ENCODE data around the gene SAE1.
A peak's percentile ranks its signal among the peaks of the same experiment; 100 is the strongest.
"Not testable (repeated sequence)": the region's sequence is repeated elsewhere in the genome, so short reads cannot be mapped to it uniquely, and the experiment has no call there.

Gene SAE1

DNA sequence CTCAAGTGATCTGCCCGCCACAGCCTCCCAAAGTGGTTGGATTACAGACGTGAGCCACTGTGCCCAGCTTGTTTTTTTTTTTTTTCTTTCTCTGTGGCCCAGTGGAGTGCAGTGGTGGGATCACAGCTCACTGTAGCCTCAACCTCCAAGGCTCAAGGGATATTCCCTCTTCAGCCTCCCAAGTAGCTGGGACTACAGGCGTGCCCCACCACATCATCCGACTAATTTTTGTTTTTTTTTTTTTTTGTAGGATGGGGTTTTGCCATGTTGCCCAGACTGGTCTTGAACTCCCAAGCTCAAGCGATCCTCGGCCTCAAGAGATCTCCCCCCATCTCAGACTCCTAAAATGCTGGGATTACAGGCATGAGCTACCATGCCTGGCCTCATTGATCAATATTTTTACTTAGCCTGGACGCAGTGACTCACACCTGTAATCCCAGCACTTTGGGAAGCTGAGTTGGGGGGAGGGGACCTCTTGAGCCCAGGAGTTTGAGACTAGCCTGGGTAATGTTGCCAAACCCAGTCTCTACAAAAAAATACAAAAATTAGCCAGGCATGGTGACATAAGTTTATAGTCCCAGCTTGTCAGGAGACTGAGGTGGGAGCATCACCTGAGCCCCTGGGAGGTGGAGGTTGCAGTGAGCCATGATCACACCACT, 1.7 kb downstream of the SAE1 start:
- DNase-seq = no peak

DNA sequence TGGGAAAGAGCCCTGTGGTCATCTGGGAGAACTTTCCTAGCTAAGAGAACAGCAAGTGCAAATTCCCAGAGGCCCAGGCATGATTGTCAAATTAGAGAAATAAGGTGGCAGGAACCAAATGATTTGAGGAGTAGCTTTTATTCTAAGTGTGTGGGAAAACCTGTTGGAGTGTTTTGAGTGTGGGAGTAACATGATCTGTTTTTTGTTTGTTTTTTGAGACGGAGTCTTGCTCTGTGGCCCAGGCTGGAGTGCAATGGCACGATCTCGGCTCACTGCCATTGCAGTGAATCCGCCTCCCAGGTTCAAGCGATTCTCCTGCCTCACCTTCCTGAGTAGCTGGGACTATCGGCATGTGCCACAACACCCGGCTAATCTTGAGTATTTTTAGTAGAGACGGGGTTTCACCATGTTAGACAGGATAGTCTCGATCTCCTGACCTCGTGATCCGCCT, 2.4 kb downstream of the SAE1 start:
- no peak for DNase-seq

DNA sequence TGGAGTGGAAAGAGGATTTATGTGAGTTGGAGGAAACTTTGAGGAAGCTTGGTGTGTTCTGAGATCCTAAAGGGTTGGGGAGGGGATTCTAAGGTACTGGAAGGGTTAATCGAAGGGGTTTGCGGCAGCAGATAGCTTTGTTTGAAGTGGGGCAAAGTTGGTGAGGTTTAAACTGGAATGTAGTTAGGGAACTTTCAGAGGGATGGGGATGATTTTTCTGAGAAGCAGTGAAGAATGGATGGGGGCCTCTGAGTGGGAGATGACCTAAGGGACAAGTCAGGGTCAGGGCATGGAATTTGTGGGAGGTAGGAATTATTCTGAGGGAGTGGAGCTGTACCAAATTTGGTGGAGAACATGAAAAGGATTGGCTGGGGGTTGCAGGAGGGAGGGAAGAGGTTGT, 3.9 kb downstream of the SAE1 start:
- DNase-seq = no peak

DNA sequence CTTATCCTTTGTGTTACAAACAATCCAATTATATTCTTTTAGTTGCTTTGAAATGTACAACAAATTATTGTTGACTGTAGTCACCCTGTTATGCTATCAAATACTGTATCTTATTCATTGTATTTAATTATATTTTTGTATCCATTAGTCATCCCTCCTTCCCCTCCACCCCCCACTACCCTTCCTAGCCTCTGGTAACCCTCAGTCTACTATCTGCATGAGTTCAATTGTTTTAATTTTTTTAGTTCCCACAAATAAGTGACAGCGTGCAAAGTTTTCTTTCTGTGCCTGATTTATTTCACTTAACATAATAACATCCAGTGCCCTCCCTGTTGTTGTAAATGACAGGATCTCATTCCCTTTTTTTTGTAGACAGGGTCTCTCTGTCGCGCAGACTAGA, 4.5 kb downstream of the SAE1 start:
- DNase-seq = no peak

DNA sequence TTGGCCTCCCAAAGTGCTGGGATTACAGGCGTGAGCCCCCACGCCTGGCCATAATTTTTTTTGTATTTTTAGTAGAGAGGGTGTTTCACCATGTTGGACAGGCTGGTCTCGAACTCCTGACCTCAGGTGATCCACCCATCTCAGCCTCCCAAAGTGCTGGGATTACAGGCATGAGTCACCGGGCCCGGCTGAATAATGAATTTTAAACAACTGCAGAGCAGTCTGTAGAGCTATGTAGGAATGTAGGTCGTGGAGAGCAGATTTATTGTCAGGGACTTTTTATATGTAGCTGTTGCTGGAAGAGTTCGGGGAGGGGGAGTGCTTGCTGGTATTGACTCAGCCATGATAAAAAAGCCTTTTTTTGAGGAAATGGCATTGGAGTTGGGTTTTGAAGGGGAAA, 10.6 kb downstream of the SAE1 start:
- not testable (repeated sequence) for DNase-seq

DNA sequence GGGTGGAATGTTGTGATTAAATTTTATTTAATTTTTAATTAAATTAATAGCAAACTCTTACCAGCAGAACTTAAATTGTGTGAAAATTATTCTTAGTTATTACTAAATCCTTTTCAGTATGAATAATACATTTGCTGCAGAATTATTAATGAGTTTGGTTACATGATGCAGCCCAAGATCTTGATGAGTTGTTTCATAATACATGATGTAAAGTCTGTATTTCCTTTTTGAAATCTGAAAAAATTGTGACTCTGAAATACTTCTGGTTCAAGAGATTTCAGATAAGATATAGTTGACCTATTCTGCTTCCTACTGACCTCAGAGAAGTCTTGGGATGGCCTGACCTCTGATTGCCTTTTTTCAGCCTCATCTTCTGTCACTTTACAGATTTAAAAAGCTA, 11.1 kb downstream of the SAE1 start:
- DNase-seq = no peak

DNA sequence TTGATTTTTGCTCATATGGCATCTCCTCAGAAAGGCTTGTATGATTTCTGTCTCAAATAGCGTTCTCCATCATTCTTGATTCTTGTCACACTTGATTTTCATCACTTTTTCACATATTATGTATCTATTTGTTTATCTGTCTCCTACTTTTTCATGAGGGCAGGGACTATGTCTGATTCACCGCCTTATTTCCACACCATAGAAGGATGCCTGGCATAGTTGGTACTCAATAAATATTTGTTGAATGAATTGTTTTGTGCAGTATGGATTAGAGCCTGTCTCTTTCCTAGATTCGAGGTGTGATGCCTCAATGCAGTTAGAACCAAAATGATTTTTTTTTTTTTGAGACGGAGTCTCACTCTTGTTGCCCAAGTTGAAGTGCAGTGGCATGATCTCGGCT, 12.1 kb downstream of the SAE1 start:
- no peak for DNase-seq

DNA sequence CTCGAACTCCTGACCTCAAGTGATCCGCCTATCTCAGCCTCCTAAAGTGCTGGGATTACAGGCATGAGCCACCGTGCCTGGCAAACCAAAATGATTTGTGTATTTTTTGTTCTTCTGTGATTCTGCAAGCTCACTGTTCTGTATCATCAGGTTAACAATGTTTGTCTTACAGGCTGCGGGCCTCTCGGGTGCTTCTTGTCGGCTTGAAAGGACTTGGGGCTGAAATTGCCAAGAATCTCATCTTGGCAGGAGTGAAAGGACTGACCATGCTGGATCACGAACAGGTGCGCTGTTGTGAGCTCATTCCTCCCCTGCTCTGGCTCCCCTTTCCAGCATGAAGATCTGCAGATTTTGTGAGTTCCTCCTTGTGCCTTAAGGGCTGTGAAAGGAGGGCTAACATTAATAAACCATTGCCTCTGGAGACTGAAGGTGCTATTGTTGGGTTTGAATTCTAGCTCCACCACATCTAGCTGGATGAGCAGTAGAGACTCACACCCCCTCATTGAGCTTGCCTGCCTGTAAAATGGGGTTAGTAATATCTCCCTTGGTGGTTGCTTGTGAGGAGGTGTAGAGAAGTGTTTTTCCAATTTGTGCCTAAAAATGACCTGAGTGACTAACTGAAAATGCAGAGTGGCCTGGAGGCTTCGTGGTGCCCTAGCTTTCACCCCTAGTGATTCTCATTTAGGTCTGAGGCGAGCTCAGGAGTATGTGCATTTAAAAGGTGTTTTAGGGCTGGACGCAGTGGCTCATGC, 12.9 kb downstream of the SAE1 start:
- no peak for DNase-seq

DNA sequence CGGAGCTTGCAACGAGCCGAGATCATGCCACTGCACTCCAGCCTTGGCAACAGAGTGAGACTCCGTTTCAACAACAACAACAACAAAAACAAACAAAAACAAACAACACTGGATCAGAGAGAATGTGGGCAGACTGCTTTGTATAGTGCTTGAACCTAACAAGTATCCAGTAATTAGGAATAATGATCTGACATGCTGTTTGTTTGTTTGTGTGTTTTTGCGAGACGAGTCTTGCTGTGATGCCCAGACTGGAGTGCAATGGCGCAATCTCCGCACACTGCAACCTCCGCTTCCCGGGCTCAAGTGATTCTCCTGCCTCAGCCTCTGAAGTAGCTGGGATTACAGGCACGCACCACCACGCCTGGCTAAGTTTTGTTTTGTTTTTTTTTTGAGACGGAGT, 14.0 kb downstream of the SAE1 start:
- no peak for DNase-seq

DNA sequence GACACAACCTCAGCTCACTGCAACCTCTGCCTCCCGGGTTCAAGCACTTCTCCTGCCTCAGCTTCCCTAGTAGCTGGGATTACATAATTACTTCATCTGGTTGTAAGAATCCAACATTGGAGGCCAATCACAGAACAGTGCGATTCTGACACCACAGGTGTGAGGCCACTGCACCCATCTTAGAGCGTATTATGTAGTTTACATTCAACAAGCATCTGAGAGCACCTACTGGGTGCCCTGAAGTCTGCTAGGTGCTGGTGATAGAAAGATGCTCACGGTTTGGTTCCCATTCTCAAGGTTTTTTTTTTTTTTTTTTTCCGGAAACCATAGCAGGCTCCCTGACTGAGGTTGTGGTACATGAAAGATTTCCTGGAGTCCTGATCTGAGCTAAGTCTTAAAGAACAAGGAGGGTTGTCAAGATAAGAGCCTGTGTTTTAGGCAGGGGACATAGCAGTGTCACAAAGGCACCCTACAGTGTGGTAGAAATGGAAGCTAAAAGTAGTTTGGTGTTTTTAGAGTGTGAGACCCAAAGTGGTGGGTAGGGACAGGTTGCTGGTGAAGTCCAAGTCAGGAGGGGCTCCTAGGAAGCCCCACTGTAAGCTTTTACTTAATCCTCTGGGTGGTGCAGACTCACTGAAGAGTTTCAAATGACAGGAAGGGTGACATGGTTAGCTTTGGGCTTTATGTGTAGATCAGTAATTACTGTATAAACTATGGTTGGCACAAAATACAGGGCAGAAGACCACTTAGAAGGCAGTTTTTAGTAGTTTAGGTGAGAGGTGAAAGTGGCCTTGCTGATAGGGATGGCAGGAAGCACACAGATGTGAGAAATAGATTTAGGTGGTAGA, 15.2 kb downstream of the SAE1 start:
- DNase-seq = no peak

DNA sequence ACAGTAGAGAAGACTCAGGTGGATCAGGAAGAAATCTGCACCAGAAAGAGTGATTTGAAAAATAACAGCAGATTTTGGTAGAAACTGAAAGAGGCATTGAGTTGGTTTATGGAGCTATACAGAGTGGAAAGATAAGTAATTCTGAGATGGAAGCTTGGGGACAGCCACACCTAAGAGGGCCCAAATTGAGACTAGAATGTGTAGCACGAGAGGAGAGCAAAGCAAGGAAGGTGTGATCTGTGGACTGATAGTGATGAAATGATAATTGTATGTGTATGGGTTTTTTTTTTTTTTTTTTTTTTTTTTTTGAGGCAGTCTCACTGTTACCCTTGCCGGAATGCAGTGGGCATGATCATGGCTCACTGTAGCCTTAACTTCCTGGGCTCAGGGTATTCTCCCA, 16.3 kb downstream of the SAE1 start:
- no peak for DNase-seq

DNA sequence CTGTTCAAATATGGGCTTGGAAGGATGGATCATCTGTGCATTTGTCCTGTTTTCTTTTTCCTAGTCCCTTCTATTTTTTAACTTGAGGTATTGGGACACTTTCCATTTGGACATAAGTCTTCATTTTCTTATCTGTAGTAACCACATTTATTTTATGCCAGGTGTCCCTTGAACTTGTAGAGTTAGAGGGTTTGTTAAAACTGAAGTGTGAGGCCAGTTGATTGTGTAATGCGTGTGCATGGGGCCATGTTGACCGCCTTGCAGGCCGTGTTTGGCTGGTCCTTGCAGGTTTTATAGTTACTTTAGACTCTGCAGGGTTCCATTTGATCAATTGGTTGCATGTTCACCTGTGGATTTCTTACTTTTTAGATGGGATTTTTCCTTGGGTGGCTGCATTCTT, 21.0 kb downstream of the SAE1 start:
- no peak for DNase-seq

DNA sequence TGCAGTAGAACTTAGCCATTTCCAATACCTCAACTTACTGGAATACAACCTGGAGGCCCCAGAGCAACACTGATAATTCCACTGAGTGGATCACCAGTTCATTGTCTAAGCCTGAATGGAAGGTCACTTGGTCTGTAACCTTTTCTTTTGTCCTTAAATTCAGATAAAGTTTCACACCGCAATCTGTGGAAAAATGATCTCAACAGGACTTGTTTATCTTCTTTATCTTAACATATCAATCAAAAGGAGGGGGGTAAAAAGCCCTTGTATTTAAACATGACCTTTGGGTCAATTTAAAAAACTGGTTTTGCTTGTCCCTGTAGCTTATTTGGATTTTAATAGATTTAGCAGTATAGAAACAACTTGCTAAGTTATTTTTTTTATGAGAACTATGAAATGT, 21.6 kb downstream of the SAE1 start:
- no peak for DNase-seq

DNA sequence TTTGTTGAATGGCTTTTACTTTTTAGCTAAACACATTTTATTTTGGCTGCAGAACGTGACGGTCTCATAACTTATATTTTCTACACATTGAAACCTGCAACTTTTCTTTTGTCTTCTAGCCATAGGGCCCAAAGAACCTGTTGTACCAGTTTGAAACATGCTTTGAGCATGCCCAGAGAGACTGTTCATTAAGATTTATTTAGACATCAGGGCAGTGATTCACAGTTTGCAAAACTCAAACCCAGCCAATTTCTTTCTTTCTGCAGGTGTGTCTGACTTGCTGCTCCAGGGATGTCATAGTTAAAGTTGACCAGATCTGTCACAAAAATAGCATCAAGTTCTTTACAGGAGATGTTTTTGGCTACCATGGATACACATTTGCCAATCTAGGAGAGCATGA, 22.0 kb downstream of the SAE1 start:
- no peak for DNase-seq

DNA sequence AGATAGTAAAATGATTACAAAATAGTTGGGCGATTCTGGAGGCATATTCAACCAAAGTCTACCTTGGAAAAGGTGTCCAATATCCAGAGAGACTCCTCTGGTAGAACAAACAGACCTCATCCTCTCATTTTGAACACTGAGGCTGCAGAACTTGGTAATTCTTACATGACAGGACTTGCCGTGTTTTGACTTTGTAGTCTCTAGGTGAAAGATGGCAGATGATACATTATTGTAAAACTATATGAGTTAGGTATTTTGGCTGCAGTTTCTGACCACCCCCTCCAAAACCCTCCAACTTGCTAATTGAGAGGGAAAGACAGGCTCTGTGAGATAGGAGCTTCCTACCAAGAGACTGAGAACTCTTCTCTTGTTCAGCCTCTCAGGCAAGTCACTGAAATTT, 22.6 kb downstream of the SAE1 start:
- DNase-seq = no peak

DNA sequence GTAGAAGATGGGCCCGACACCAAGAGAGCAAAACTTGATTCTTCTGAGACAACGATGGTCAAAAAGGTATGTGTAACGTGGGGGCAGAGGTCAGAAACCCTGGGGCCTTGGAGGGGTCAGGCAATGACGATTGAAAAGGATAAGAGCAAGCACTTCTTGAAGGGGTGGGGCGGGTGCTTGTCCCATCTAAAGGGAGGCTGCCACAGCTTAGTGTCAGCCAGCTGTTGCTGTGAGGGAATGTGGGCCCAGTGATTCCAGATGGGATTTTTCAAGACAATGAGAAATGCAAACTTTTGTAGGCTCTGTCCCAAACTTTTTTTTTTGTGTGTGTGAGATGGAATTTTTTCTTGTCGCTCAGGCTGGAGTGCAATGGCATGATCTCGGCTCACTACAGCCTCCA, 24.5 kb downstream of the SAE1 start:
- DNase-seq = no peak

DNA sequence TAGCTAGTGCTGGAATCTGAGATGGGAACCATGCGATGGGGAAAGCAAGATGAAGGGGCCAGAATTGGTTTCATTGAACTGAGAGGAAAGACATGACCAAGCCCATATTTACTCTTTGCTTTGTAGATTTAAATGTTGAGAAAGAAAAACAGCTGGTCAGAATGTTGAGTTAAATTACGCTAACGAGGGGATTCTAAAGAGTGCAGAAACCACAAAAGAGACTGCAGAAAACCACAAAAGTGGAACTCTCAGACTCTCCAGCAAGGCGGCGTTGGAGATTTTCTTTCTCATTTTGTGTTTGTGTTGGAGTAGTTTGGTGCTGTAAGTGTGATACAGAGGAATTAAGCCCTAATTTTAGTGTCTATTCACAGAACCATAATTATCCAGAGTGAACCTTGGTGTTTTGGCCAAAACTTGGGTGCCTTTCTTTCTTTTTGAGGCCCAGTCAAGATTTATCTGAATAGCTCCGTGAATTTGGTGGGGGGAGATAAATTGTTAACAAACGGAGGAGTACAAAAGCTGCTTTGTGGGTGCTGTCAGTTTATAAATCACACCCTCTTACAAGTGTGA, 26.3 kb downstream of the SAE1 start:
- DNase-seq = peak; percentile 27

DNA sequence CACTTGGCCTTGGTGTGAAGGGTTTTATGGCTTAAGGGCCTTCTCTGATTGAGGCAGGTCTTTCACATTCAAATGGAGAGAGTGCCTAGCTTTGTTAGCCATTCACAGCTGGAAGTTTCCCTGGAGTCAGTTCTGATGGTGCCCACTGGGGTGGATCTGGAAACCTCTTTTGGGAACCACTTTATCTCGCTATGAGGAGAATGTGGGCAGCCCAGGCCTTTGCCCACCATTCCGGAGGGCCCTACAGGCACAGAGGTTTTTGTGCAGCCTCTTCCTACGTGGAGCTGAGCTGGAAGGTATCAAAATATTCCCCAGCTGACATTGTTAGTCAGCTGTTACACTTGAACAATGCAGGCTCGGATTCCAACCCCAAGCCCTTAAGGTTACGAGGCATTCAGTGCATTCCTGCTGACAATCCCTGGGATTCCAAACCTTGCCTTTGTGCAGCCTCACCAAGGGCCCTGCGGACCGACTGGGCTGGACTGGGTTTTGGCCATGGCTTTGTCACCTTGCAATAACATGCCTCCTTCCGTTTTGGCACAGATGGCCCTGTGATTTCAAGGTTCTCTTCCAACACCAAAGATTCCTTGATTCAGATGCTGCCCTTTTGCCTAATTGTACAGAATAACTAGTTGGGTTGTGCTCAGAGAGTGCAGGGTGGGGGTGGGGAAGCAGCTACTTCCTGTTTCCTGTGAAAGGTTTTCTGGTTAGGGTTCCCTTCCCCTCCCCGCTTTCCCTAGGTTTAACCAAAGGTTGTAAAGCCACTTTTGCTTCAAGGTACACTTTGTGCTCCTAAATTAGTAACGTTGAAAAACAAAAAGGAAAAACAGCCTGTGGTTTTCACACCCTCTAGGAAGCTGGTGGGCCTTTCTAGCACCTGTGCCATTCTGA, 27.0 kb downstream of the SAE1 start:
- DNase-seq = peak; percentile 56

DNA sequence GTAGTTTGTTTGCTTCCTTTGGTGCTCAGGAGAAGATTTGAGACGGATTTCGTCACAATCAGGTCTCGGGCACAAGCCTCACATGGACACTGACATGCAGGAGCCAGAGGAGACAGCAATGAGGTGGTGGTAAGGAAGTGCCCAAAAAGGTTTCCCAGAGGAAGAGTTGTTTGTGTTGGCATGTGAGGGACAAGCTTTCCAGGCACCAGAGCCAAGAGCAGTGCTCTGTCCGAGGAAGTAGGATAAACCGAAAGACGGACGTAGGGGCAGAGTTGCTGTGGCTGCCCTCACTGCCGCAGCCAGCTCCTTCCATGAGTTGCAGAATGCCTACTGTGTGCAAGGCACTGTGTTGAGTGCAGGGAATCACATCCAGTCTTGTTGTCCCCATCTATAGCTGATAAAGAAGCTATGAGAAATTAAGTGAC, 27.7 kb downstream of the SAE1 start:
- DNase-seq = no peak

DNA sequence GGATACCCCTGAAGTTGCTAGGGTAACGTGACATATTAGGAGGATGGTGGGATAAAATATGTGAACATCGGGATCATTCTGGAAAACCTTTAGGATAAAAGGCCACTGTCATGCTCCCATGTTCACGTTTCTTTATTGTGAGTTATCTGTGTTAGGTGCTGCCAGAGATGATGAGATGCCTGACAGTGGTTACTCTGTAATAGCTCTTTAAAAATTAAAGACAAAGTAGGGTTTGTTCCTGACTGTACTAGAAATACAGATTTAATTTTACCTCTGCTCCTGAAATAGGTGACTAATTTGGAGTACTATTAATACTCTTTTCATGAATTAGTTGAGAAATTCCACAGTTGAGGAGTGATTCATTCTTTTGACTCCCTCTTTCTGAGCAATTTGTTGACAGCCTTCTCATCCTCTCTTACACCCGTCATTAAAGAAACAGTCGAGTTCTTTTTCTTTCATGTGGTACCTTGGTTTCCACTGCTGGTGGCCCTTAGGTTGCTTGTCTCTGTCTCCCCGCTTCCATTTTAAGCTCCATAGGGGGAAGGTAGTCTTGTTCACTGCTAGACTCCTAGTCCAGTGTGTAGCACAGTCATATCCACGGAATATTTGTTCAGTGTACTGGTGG, 28.4 kb downstream of the SAE1 start:
- DNase-seq = no peak

DNA sequence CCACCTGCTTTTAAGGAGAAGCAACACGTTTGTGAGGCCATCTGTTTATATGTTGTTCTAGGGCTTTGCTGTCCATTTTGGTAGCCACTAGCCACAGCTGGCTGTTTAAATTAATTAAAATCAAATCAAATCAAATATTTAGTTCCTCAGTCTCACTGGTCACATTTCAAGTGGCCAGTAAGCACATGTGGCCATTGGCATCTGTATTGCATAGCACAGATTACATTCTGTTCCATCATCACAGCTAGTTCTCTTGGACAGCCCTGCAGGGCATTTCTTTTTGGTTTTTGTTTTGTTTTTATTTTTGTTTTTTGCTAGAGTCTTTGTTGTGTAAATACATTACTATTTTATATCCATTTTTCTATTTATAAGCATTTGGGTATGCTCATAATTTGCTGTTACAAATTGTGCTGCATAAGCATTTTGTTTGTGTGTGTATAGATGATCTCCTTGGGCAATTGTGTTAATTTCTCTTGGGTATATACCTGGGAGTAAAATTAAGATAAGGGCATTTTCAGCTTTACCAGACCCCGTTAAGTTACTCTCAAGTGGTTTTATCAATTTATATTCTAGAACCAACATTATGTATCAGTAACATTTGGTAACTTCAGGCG, 31.3 kb downstream of the SAE1 start:
- no peak for DNase-seq

DNA sequence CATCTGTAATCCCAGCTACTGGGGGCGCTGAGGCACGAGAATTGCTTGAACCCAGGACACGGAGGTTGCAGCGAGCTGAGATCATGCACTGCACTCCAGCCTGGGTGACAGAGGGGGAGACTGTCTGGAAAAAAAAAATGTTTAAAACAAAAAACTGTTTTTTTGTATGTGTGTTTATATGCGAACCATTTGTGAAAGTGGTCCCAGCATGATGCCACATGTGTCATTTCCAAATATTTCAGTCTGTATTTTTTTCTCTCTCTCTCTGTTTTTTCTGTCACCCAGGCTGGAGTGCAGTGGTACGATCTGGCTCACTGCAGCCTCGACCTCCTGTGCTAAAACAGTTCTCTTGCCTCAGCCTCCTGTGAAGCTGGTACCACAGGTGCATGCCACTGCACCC, 37.4 kb downstream of the SAE1 start:
- no peak for DNase-seq
